Neural cell (in vitro differentiated cells): ENCODE measurements around the gene MTCL1. TPM values are rescaled to one million over a fixed set of nuclear protein-coding genes. Genes with fewer than 3 reads are reported as not detected.

Experiments
- H2AFZ ChIP-seq: fragments of 200-600, 300-800 bp; sonication (generic), shearing (Covaris generic); 2 replicates; pipeline ENCODE4 v1.6.0; 2014; ENCODE audit warnings: low read depth, mild to moderate bottlenecking, antibody characterized with exemption, low read length, moderate library complexity
- H3F3A ChIP-seq: fragments of 200-600 bp; shearing (Covaris generic); 2 replicates; pipeline ENCODE4 v1.6.1; 2016; ENCODE audit warnings: mild to moderate bottlenecking, moderate library complexity, mixed read lengths, antibody characterized with exemption, low read length; ENCODE audit not compliant: insufficient read depth, poor library complexity, severe bottlenecking
- H3K27ac ChIP-seq: fragments of 200-600, 300-800 bp; sonication (generic), shearing (Covaris generic); 2 replicates; pipeline ENCODE4 v1.5.1; 2014; ENCODE audit warnings: mild to moderate bottlenecking, low read length, moderate library complexity
- H3K27me3 ChIP-seq: fragments of 300-800, 200-600 bp; sonication (generic), shearing (Covaris generic); 2 replicates; pipeline ENCODE4 v1.6.0; 2014; ENCODE audit warnings: mild to moderate bottlenecking, low read depth, low read length, moderate library complexity; ENCODE audit not compliant: insufficient read depth
- H3K36me3 ChIP-seq: fragments of 300-800, 200-600 bp; sonication (generic), shearing (Covaris generic); 2 replicates; pipeline ENCODE4 v1.5.1; 2014; ENCODE audit warnings: mild to moderate bottlenecking, antibody characterized with exemption, low read length, moderate library complexity; ENCODE audit not compliant: insufficient read depth
- H3K4me2 ChIP-seq: fragments of 300-800, 200-600 bp; sonication (generic), shearing (Covaris generic); 2 replicates; pipeline ENCODE4 v1.6.0; 2014; ENCODE audit warnings: mild to moderate bottlenecking, low read length
- H3K4me3 ChIP-seq: fragments of 300-800, 200-600 bp; sonication (generic), shearing (Covaris generic); 2 replicates; pipeline ENCODE4 v1.5.1; 2014; ENCODE audit warnings: mild to moderate bottlenecking, low read length, moderate library complexity
- H3K79me2 ChIP-seq: fragments of 200-600 bp; shearing (Covaris generic); replicated peaks from 2 replicates; pipeline ENCODE4 v1.6.0; 2014; ENCODE audit warnings: mild to moderate bottlenecking, low read length, moderate library complexity; ENCODE audit not compliant: insufficient read depth
- H3K9ac ChIP-seq: fragments of 300-800, 200-600 bp; sonication (generic), shearing (Covaris generic); 2 replicates; pipeline ENCODE4 v1.6.1; 2016; ENCODE audit warnings: mild to moderate bottlenecking, low read length, mixed read lengths
- H3K9me2 ChIP-seq: fragments of 200-600 bp; shearing (Covaris generic); 2 replicates; pipeline ENCODE4 v1.6.1; 2016; ENCODE audit warnings: mild to moderate bottlenecking, low read length, mixed read lengths; ENCODE audit not compliant: insufficient read depth
- H3K9me3 ChIP-seq: fragments of 200-600, 300-800 bp; sonication (generic), shearing (Covaris generic); 2 replicates; pipeline ENCODE4 v1.6.1; 2016; ENCODE audit warnings: mild to moderate bottlenecking, mixed run types, low read length, moderate library complexity, mixed read lengths
- H4K20me1 ChIP-seq: fragments of 200-600 bp; shearing (Covaris generic); 2 replicates; pipeline ENCODE4 v1.6.1; 2016; ENCODE audit warnings: mild to moderate bottlenecking, mixed run types; ENCODE audit not compliant: insufficient read depth
- EP300 ChIP-seq: fragments of 450-650 bp; conservative IDR thresholded peaks from 2 replicates; pipeline ENCODE4 v1.6.1; 2014; ENCODE audit warnings: antibody characterized with exemption, mild to moderate bottlenecking, moderate library complexity; ENCODE audit not compliant: poor library complexity, severe bottlenecking
- EZH2 ChIP-seq: fragments of 200-600, 300-800 bp; shearing (Covaris generic), sonication (generic); IDR thresholded peaks from 2 replicates; pipeline ENCODE4 v1.6.1; 2014; ENCODE audit warnings: antibody characterized with exemption, low read length, borderline replicate concordance, mild to moderate bottlenecking; ENCODE audit not compliant: insufficient read depth, poor library complexity, severe bottlenecking
- MXI1 ChIP-seq: fragments of 450-650 bp; conservative IDR thresholded peaks from 2 replicates; pipeline ENCODE4 v1.6.1; 2014; ENCODE audit warnings: antibody characterized with exemption, mild to moderate bottlenecking; ENCODE audit not compliant: poor library complexity, severe bottlenecking
- POLR2AphosphoS5 ChIP-seq: IDR thresholded peaks from 2 replicates; pipeline ENCODE4 v1.6.1; 2012
- RAD21 ChIP-seq: fragments of 450-650 bp; conservative IDR thresholded peaks from 2 replicates; pipeline ENCODE4 v1.6.1; 2014; ENCODE audit warnings: antibody characterized with exemption, mild to moderate bottlenecking, moderate library complexity
- SMC3 ChIP-seq: fragments of 450-650 bp; conservative IDR thresholded peaks from 2 replicates; pipeline ENCODE4 v1.6.1; 2014; ENCODE audit warnings: antibody characterized with exemption, mild to moderate bottlenecking, moderate library complexity; ENCODE audit not compliant: poor library complexity
- TAF1 ChIP-seq: IDR thresholded peaks from 2 replicates; pipeline ENCODE4 v1.6.1; 2012; ENCODE audit warnings: low read depth
- polyA plus RNA-seq: library from polyadenylated mRNA; depleted of rRNA; stranded (reverse); fragments of >200 nt; gene quantifications from 2 replicates; pipeline ENCODE4 v1.2.3, GENCODE V29; 2014
- TF ChIP-seq, protein P1 (sequence below): fragments of 450-650 bp; IDR thresholded peaks from 2 replicates; pipeline ENCODE4 v1.5.1; 2014; ENCODE audit warnings: antibody characterized with exemption, mild to moderate bottlenecking, moderate library complexity; ENCODE audit not compliant: poor library complexity, severe bottlenecking
- TF ChIP-seq, protein P2 (sequence below): IDR thresholded peaks from 2 replicates; pipeline ENCODE4 v1.6.1; 2012; ENCODE audit warnings: borderline replicate concordance

Gene MTCL1
- polyA plus RNA-seq, 1 donor from 2014 or later, result 20.8 TPM

DNA sequence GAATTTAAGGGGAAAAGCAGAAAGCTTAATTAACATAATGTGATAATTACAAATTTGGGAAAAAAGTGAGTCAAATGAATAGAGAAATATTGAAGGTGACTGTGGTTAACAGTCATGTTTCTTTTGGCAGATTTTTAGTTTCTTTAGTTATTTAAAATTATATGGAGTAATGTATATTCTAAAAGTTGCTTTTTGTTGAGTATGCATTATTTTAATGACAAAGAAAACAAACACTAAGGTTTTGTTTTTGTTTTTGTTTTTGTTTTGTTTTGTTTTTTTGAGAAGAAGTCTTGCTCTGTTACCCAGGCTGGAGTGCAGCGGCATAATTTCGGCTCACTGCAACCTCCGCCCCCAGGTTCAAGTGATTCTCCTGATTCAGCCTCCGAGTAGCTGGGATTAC, 30.3 kb upstream of the MTCL1 start:
- H3F3A ChIP-seq, result no peaks in the 10 kb centered on the region
- no peaks in the 10 kb centered on the region for H3K79me2 ChIP-seq
- H3K9ac ChIP-seq, result no peak overlapping the region
- no peak overlapping the region for H3K27ac ChIP-seq
- no peaks in the 10 kb centered on the region for H3K9me2 ChIP-seq
- no peak overlapping the region for H3K4me3 ChIP-seq
- no peak overlapping the region for H3K4me2 ChIP-seq
- H3K27me3 ChIP-seq, result no peaks in the 10 kb centered on the region
- H3K36me3 ChIP-seq, result no peaks in the 10 kb centered on the region
- H3K9me3 ChIP-seq, result no peaks in the 10 kb centered on the region
- no peaks in the 10 kb centered on the region for H4K20me1 ChIP-seq
- no peak overlapping the region for H2AFZ ChIP-seq
- TF ChIP-seq EZH2, result no peak
- TF ChIP-seq, protein P1, sequence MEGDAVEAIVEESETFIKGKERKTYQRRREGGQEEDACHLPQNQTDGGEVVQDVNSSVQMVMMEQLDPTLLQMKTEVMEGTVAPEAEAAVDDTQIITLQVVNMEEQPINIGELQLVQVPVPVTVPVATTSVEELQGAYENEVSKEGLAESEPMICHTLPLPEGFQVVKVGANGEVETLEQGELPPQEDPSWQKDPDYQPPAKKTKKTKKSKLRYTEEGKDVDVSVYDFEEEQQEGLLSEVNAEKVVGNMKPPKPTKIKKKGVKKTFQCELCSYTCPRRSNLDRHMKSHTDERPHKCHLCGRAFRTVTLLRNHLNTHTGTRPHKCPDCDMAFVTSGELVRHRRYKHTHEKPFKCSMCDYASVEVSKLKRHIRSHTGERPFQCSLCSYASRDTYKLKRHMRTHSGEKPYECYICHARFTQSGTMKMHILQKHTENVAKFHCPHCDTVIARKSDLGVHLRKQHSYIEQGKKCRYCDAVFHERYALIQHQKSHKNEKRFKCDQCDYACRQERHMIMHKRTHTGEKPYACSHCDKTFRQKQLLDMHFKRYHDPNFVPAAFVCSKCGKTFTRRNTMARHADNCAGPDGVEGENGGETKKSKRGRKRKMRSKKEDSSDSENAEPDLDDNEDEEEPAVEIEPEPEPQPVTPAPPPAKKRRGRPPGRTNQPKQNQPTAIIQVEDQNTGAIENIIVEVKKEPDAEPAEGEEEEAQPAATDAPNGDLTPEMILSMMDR, result no peak
- no peak for TF ChIP-seq MXI1
- no peak for TF ChIP-seq TAF1
- no peak for TF ChIP-seq EP300
- TF ChIP-seq POLR2AphosphoS5, result no peak

DNA sequence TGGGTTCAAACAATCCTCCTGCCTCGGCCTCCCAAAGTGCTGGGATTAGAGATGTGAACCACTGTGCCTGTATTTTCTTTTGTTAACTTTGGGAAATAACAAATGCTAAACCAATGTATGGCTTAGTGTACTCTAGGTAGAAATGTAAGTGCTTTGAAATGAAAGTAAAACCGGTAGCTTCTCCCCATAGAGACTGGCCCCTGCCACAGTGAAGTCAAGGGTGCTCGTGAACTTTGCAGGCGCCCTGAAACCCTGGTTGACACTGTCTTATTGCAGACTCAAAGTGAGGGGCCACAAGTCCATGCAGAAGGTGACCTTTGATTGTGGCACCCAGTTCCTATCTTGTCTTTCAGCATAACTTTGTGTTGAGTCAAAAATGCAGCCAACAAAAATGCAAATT, 24.2 kb upstream of the MTCL1 start:
- Histone ChIP-seq H3F3A (no peaks in the 10 kb centered on the region), H3K9ac (no peak overlapping the region), H3K36me3 (no peaks in the 10 kb centered on the region), H3K9me3 (no peaks in the 10 kb centered on the region), H3K4me2 (no peak overlapping the region), H3K4me3 (no peak overlapping the region), H3K79me2 (no peaks in the 10 kb centered on the region), H3K27ac (no peak overlapping the region), H2AFZ (no peak overlapping the region), H3K27me3 (no peaks in the 10 kb centered on the region), H4K20me1 (no peaks in the 10 kb centered on the region), H3K9me2 (no peaks in the 10 kb centered on the region)
- no peak for TF ChIP-seq TAF1
- no peak for TF ChIP-seq MXI1
- TF ChIP-seq EZH2, result no peak
- TF ChIP-seq POLR2AphosphoS5, result no peak
- TF ChIP-seq, protein P2, sequence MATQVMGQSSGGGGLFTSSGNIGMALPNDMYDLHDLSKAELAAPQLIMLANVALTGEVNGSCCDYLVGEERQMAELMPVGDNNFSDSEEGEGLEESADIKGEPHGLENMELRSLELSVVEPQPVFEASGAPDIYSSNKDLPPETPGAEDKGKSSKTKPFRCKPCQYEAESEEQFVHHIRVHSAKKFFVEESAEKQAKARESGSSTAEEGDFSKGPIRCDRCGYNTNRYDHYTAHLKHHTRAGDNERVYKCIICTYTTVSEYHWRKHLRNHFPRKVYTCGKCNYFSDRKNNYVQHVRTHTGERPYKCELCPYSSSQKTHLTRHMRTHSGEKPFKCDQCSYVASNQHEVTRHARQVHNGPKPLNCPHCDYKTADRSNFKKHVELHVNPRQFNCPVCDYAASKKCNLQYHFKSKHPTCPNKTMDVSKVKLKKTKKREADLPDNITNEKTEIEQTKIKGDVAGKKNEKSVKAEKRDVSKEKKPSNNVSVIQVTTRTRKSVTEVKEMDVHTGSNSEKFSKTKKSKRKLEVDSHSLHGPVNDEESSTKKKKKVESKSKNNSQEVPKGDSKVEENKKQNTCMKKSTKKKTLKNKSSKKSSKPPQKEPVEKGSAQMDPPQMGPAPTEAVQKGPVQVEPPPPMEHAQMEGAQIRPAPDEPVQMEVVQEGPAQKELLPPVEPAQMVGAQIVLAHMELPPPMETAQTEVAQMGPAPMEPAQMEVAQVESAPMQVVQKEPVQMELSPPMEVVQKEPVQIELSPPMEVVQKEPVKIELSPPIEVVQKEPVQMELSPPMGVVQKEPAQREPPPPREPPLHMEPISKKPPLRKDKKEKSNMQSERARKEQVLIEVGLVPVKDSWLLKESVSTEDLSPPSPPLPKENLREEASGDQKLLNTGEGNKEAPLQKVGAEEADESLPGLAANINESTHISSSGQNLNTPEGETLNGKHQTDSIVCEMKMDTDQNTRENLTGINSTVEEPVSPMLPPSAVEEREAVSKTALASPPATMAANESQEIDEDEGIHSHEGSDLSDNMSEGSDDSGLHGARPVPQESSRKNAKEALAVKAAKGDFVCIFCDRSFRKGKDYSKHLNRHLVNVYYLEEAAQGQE, result no peak
- no peak for TF ChIP-seq EP300
- no peak for TF ChIP-seq RAD21
- TF ChIP-seq, protein P1, result no peak
- no peak for TF ChIP-seq SMC3
